PC-9 (cell line): ENCODE measurements around the gene SLC24A5. TPM values are rescaled to one million over a fixed set of nuclear protein-coding genes. Genes with fewer than 3 reads are reported as not detected.

ENCODE experiments used
- Bru-seq: library from RNA; stranded (reverse); fragments of 400-500 nt; gene quantifications from one replicate; lab custom pipeline; 2021; lab: Mats Ljungman, UMichigan
- BruChase-seq, 2 experiments: library from RNA; stranded (reverse); fragments of 400-500 nt; gene quantifications; one replicate each; lab custom pipeline; 2021; lab: Mats Ljungman, UMichigan
- BruUV-seq: library from RNA; stranded (reverse); fragments of 400-500 nt; replicated peaks from 2 replicates; lab custom pipeline; 2021; lab: Mats Ljungman, UMichigan
- CTCF ChIA-PET: fragments of 300-600 bp; sonication (Branson Sonifier 250); formaldehyde crosslinking; loops from one replicate; lab custom pipeline; 2022; ENCODE audit warnings: antibody characterized with exemption; lab: Charles Lee
- POLR2A ChIA-PET: fragments of 300-600 bp; sonication (Branson Sonifier 250); formaldehyde crosslinking; loops from one replicate; lab custom pipeline; 2022; ENCODE audit warnings: antibody characterized with exemption; ENCODE audit not compliant: unreplicated experiment; lab: Charles Lee
- DNase-seq, 2 experiments: peaks; one replicate each; pipeline versions ENCODE4 v3.0.0 to v3.0.0-alpha.2; 2015 to 2022; ENCODE audit warnings: mixed read lengths in 1 of 2
- H2AFZ ChIP-seq: fragments of 200-600 bp; sonication (generic); 2 replicates; pipeline ENCODE4 v1.8.1; 2017; ENCODE audit warnings: antibody characterized with exemption
- H3F3A ChIP-seq: fragments of 200-600 bp; sonication (generic); 2 replicates; pipeline ENCODE4 v1.8.1; 2017; ENCODE audit warnings: antibody characterized with exemption, mild to moderate bottlenecking, low read depth; ENCODE audit not compliant: insufficient read depth
- H3K27ac ChIP-seq: fragments of 200-600 bp; sonication (generic); 2 replicates; pipeline ENCODE4 v1.6.1; 2016; ENCODE audit warnings: mixed run types
- H3K27me3 ChIP-seq: fragments of 200-600 bp; sonication (generic); 2 replicates; pipeline ENCODE4 v1.6.1; 2016; ENCODE audit warnings: low read depth, mixed run types; ENCODE audit not compliant: insufficient read depth
- H3K36me3 ChIP-seq: fragments of 200-600 bp; sonication (generic); 2 replicates; pipeline ENCODE4 v1.6.1; 2016; ENCODE audit warnings: low read depth, mixed run types
- H3K4me1 ChIP-seq: fragments of 200-600 bp; sonication (generic); replicated peaks from 2 replicates; pipeline ENCODE4 v1.6.1; 2016; ENCODE audit warnings: mixed run types; ENCODE audit not compliant: insufficient read depth
- H3K4me2 ChIP-seq: fragments of 200-600 bp; sonication (generic); 2 replicates; pipeline ENCODE4 v1.6.1; 2017; ENCODE audit warnings: mixed run types
- H3K4me3 ChIP-seq: fragments of 200-600 bp; sonication (generic); 2 replicates; pipeline ENCODE4 v1.6.1; 2016; ENCODE audit warnings: mixed run types
- H3K79me2 ChIP-seq: fragments of 200-600 bp; sonication (generic); 2 replicates; pipeline ENCODE4 v1.6.1; 2017; ENCODE audit warnings: low read depth, mixed run types
- H3K9me2 ChIP-seq: fragments of 200-600 bp; sonication (generic); 2 replicates; pipeline ENCODE4 v1.8.1; 2017; ENCODE audit warnings: mild to moderate bottlenecking; ENCODE audit not compliant: insufficient read depth
- H3K9me3 ChIP-seq: fragments of 200-600 bp; sonication (generic); 2 replicates; pipeline ENCODE4 v1.8.1; 2016; ENCODE audit warnings: low read depth; ENCODE audit not compliant: insufficient read depth
- H4K20me1 ChIP-seq: fragments of 200-600 bp; sonication (generic); 2 replicates; pipeline ENCODE4 v1.8.1; 2017; ENCODE audit not compliant: insufficient read depth
- EZH2 ChIP-seq: fragments of 200-600 bp; sonication (generic); IDR thresholded peaks from 2 replicates; pipeline ENCODE4 v1.8.0; 2017; ENCODE audit warnings: antibody characterized with exemption, low read depth
- intact Hi-C: fragments of 100-400 bp; cut with micrococcal nuclease; formaldehyde crosslinking; loops from one replicate; pipeline ENCODE4 v1.10.0; 2022; ENCODE audit not compliant: unreplicated experiment
- long read RNA-seq: library from polyadenylated mRNA; stranded (forward); transcript quantifications from one replicate; pipeline ENCODE4 v2.0.0, GENCODE V29; 2022
- total RNA-seq: library from RNA; stranded (reverse); gene quantifications from 2 replicates; pipeline ENCODE4 v1.2.3, GENCODE V29; 2021
- TF ChIP-seq, protein P1 (sequence below): fragments of 200-600 bp; sonication (generic); conservative IDR thresholded peaks from 2 replicates; pipeline ENCODE4 v1.6.1; 2017; ENCODE audit warnings: mixed run types, antibody characterized with exemption, mild to moderate bottlenecking, moderate library complexity

The SLC24A5 gene
- total RNA-seq (not detected in 2 replicates), Bru-seq, nascent RNA (not detected), BruChase-seq, experiment 1, labeled RNA remaining after a 2-hour chase (not detected), BruChase-seq, experiment 2, labeled RNA remaining after a 6-hour chase (not detected)
- long read RNA-seq = 0 reads

DNA sequence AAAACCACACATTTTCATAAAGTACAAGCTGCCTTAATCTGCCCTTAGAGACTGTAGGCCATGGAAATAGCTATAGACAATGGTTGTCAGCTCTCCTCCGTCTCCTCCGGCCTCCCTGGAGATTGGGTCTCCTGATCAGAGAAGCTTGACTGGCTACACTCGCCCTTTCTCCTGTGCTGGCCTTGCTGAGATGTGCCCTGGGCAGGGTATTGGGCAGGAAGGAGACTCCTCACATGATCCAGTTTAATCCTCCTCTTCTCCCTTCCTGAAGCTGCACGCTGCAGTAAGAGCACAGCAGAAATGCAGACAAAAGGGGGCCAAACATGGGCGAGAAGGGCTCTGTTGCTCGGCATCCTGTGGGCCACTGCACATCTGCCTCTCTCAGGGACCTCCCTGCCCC lies at the start of gene SLC24A5:
TSS of gene SLC24A5 (plus strand) at position 246 of the 400 bp plus-strand sequence. CDS start at position 301, 55 bp downstream.
- CTCF ChIA-PET = no interaction called here
- POLR2A ChIA-PET = no interaction called here
- H3K9me2 ChIP-seq = no peaks in the 10 kb centered on the region
- H2AFZ ChIP-seq = no peak within 1 kb of the TSS
- H4K20me1 ChIP-seq = no peaks in the 10 kb centered on the region
- H3F3A ChIP-seq = no peaks in the 10 kb centered on the region
- no TSS peak for BruUV-seq
- peaks cover 4% of the 10 kb centered on the region; the same call in 1 of the 2 replicates for H3K27me3 ChIP-seq
- H3K4me3 ChIP-seq = no peak within 1 kb of the TSS
- no peak within 1 kb of the TSS for H3K27ac ChIP-seq
- H3K9me3 ChIP-seq = no peaks in the 10 kb centered on the region
- TF ChIP-seq EZH2 = no peak
- DNase-seq = no peak
- H3K36me3 ChIP-seq = no peaks in the 10 kb centered on the region
- no peaks in the 10 kb centered on the region for H3K79me2 ChIP-seq
- no peaks in the 10 kb centered on the region for H3K4me1 ChIP-seq
- intact Hi-C loops = no loop called here
- no peak within 1 kb of the TSS for H3K4me2 ChIP-seq

DNA sequence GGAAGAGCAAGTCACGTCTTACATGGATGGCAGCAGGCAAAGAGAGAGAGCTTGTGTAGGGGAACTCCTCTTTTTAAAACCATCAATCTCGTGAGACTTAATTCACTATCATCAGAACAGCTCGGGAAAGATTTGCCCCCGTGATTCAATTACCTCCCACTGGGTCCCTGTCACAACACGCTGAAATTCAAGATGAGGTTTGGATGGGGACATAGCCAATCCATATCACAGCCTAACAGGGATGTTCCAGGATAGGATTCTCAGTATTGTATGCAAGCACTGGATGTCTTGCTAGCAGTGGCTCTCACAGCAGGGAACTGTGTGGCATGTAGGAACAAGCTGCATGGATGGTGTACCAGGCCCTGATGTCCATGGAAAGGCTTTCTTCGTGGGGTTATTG lies 47.8 kb upstream of the SLC24A5 start:
- no peaks in the 10 kb centered on the region for H3K36me3 ChIP-seq
- CTCF ChIA-PET = no interaction called here
- no peaks in the 10 kb centered on the region for H4K20me1 ChIP-seq
- TF ChIP-seq EZH2 = no peak
- TF ChIP-seq, protein P1, sequence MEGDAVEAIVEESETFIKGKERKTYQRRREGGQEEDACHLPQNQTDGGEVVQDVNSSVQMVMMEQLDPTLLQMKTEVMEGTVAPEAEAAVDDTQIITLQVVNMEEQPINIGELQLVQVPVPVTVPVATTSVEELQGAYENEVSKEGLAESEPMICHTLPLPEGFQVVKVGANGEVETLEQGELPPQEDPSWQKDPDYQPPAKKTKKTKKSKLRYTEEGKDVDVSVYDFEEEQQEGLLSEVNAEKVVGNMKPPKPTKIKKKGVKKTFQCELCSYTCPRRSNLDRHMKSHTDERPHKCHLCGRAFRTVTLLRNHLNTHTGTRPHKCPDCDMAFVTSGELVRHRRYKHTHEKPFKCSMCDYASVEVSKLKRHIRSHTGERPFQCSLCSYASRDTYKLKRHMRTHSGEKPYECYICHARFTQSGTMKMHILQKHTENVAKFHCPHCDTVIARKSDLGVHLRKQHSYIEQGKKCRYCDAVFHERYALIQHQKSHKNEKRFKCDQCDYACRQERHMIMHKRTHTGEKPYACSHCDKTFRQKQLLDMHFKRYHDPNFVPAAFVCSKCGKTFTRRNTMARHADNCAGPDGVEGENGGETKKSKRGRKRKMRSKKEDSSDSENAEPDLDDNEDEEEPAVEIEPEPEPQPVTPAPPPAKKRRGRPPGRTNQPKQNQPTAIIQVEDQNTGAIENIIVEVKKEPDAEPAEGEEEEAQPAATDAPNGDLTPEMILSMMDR = no peak
- no peaks in the 10 kb centered on the region for H3K9me2 ChIP-seq
- no TSS peak for BruUV-seq
- no peaks in the 10 kb centered on the region for H3K79me2 ChIP-seq
- no peak overlapping the region for H3K27ac ChIP-seq
- H3K4me3 ChIP-seq = no peak overlapping the region
- POLR2A ChIA-PET = no interaction called here
- no peak overlapping the region for H3K4me2 ChIP-seq
- intact Hi-C loops = no loop called here
- no peak overlapping the region for H2AFZ ChIP-seq
- H3K27me3 ChIP-seq = 0 out of 2 replicates have a peak, but pooled peaks cover 4% of the 10 kb centered on the region
- H3K4me1 ChIP-seq = no peaks in the 10 kb centered on the region
- H3F3A ChIP-seq = no peaks in the 10 kb centered on the region
- H3K9me3 ChIP-seq = no peaks in the 10 kb centered on the region
- no peak for DNase-seq

DNA sequence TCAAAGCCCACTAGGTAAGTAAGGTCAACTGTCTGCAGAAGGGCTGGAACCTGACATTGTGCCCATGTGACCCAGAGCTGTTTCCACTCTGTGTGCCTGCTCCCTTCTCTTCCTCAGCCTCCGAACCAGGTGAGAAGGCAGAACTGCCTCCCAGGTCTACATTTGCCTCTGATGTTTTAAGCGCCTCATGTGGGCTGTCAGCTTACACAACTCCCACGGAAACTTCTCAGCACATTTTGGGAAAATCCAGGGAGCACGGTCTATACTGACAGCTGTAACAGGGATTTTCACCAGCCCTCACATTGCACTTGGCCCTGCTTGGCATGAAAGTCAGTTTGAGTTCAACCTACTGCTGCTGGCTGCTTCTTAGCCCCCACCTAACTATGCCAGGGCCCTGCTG lies 46.9 kb upstream of the SLC24A5 start:
- Histone ChIP-seq H3K9me2 (no peaks in the 10 kb centered on the region), H3K79me2 (no peaks in the 10 kb centered on the region), H3F3A (no peaks in the 10 kb centered on the region), H3K27me3 (0 out of 2 replicates have a peak, but pooled peaks cover 4% of the 10 kb centered on the region), H3K4me2 (no peak overlapping the region), H4K20me1 (no peaks in the 10 kb centered on the region), H3K36me3 (no peaks in the 10 kb centered on the region), H3K9me3 (no peaks in the 10 kb centered on the region), H3K4me3 (no peak overlapping the region), H2AFZ (no peak overlapping the region), H3K4me1 (no peaks in the 10 kb centered on the region), H3K27ac (no peak overlapping the region)
- POLR2A ChIA-PET = no interaction called here
- TF ChIP-seq, protein P1 = no peak
- no peak for TF ChIP-seq EZH2
- intact Hi-C loops = no loop called here
- CTCF ChIA-PET = no interaction called here
- no TSS peak for BruUV-seq
- DNase-seq = no peak
